Neural cell (in vitro differentiated cells): ENCODE data around the gene SEC24C.
"Not testable (repeated sequence)": the region's sequence is repeated elsewhere in the genome, so short reads cannot be mapped to it uniquely, and the experiment has no call there.

Source experiments
- CTCF ChIP-seq: fragments of 450-650 bp; IDR thresholded peaks from 2 replicates; pipeline ENCODE4 v1.5.1; 2014; ENCODE audit warnings: antibody characterized with exemption, mild to moderate bottlenecking, moderate library complexity; ENCODE audit not compliant: poor library complexity, severe bottlenecking
- EP300 ChIP-seq: fragments of 450-650 bp; conservative IDR thresholded peaks from 2 replicates; pipeline ENCODE4 v1.6.1; 2014; ENCODE audit warnings: antibody characterized with exemption, mild to moderate bottlenecking, moderate library complexity; ENCODE audit not compliant: poor library complexity, severe bottlenecking
- EZH2 ChIP-seq: fragments of 200-600, 300-800 bp; shearing (Covaris generic), sonication (generic); IDR thresholded peaks from 2 replicates; pipeline ENCODE4 v1.6.1; 2014; ENCODE audit warnings: antibody characterized with exemption, low read length, borderline replicate concordance, mild to moderate bottlenecking; ENCODE audit not compliant: insufficient read depth, poor library complexity, severe bottlenecking

- TF ChIP-seq CTCF, EZH2, EP300: not testable (repeated sequence)
These were observed 36.0 kb upstream of the SEC24C start for GRCh38 chr10:73708122-73708521.
